ENCODE measurements around the gene WWOX. TPM values are rescaled to one million over a fixed set of nuclear protein-coding genes. Genes with fewer than 3 reads are reported as not detected.

WWOX gene
- total RNA-seq, 3 donors from 2014 or later (not counting 1 experiment from before 2014, with no cell fraction given) = 21.0 to 29.8 (median 27.0) TPM

GRCh38 chr16:78292086-78292843 lies 192.8 kb downstream of the WWOX start:
- Mint-ChIP-seq H3K4me3 (no peak overlapping the region), H3K36me3 (no peaks in the 10 kb centered on the region), H3K27ac (no peak overlapping the region), H3K27me3 (ENCODE audit: low read depth in 2 of 2) (no peaks in the 10 kb centered on the region), H3K4me1 (no peaks in the 10 kb centered on the region), H3K9me3 (no peaks in the 10 kb centered on the region)
- no peak for TF ChIP-seq CTCF (IDR thresholded peaks at IDR 0.05)
- no peaks in the 10 kb centered on the region for H3K4me1 ChIP-seq (ENCODE audit: control insufficient read depth, insufficient read depth, low read length)
- no peak for ATAC-seq
- no peak for DNase-seq
- no peak overlapping the region for H3K4me3 ChIP-seq (ENCODE audit: low read length)
- no peaks in the 10 kb centered on the region for H3K27me3 ChIP-seq (ENCODE audit: control insufficient read depth, insufficient read depth, low read length)
- WGBS (ENCODE audit: insufficient coverage) = 97% methylated on average over 2 of the region's 4 CpGs
- intact Hi-C loops (cut with micrococcal nuclease) = no loop called here
- H3K27ac ChIP-seq (ENCODE audit: low read length) = no peak overlapping the region
- no peaks in the 10 kb centered on the region for H3K9me3 ChIP-seq (ENCODE audit: control insufficient read depth, insufficient read depth, low read length)
- H3K36me3 ChIP-seq (ENCODE audit: control insufficient read depth, insufficient read depth, low read length) = no peaks in the 10 kb centered on the region

GRCh38 chr16:78292844-78293380 lies 193.5 kb downstream of the WWOX start:
- Histone ChIP-seq H3K4me1 (ENCODE audit: control insufficient read depth, insufficient read depth, low read length) (no peaks in the 10 kb centered on the region), H3K9me3 (ENCODE audit: control insufficient read depth, insufficient read depth, low read length) (no peaks in the 10 kb centered on the region), H3K36me3 (ENCODE audit: control insufficient read depth, insufficient read depth, low read length) (no peaks in the 10 kb centered on the region), H3K27ac (ENCODE audit: low read length) (no peak overlapping the region), H3K27me3 (ENCODE audit: control insufficient read depth, insufficient read depth, low read length) (no peaks in the 10 kb centered on the region), H3K4me3 (ENCODE audit: low read length) (no peak overlapping the region)
- ATAC-seq (no peak), DNase-seq (no peak)
- no peaks in the 10 kb centered on the region for H3K27me3 Mint-ChIP-seq (ENCODE audit: low read depth in 2 of 2)
- no peaks in the 10 kb centered on the region for H3K36me3 Mint-ChIP-seq
- H3K4me1 Mint-ChIP-seq = no peaks in the 10 kb centered on the region
- TF ChIP-seq CTCF (IDR thresholded peaks at IDR 0.05) = no peak
- intact Hi-C loops (cut with micrococcal nuclease) = no loop called here
- no peaks in the 10 kb centered on the region for H3K9me3 Mint-ChIP-seq
- no peak overlapping the region for H3K27ac Mint-ChIP-seq
- no peak overlapping the region for H3K4me3 Mint-ChIP-seq
- WGBS (ENCODE audit: insufficient coverage) = 93% methylated on average over 1 of the region's 1 CpG

- WGBS (ENCODE audit: insufficient coverage) = 100% methylated on average over 4 of the region's 4 CpGs
- ATAC-seq (no peak), DNase-seq (no peak)
- Histone ChIP-seq H3K27me3 (ENCODE audit: control insufficient read depth, insufficient read depth, low read length) (no peaks in the 10 kb centered on the region), H3K4me1 (ENCODE audit: control insufficient read depth, insufficient read depth, low read length) (no peaks in the 10 kb centered on the region), H3K27ac (ENCODE audit: low read length) (no peak overlapping the region), H3K9me3 (ENCODE audit: control insufficient read depth, insufficient read depth, low read length) (no peaks in the 10 kb centered on the region), H3K36me3 (ENCODE audit: control insufficient read depth, insufficient read depth, low read length) (no peaks in the 10 kb centered on the region), H3K4me3 (ENCODE audit: low read length) (no peak overlapping the region)
- TF ChIP-seq CTCF (IDR thresholded peaks at IDR 0.05) = no peak
- Mint-ChIP-seq H3K36me3 (no peaks in the 10 kb centered on the region), H3K9me3 (no peaks in the 10 kb centered on the region), H3K4me3 (no peak overlapping the region), H3K4me1 (no peaks in the 10 kb centered on the region), H3K27ac (no peak overlapping the region), H3K27me3 (ENCODE audit: low read depth in 2 of 2) (no peaks in the 10 kb centered on the region)
- intact Hi-C loops (cut with micrococcal nuclease) = no loop called here
Measured at GRCh38 chr16:78294538-78295225, 195.2 kb downstream of the WWOX start.

Measured in natural killer cell (primary cell).